GM19035 (cell line): ENCODE results near the gene GMDS.

Source experiments
- ATAC-seq: cut with Tn5 transposase; IDR thresholded peaks from one replicate; pipeline ENCODE4 v1.9.1; 2021; ENCODE audit not compliant: unreplicated experiment

The GMDS gene

GRCh38 chr6:1786455-1787453 lies 458.7 kb downstream of the GMDS start:
- no peak for ATAC-seq

- no peak for ATAC-seq
Measured at GRCh38 chr6:1784422-1784884, 461.0 kb downstream of the GMDS start.

GRCh38 chr6:1781817-1782184 lies 463.6 kb downstream of the GMDS start:
- ATAC-seq: no peak

- ATAC-seq: no peak
Measured at GRCh38 chr6:1781152-1781816, 464.1 kb downstream of the GMDS start.

GRCh38 chr6:1780251-1780867 lies 465.0 kb downstream of the GMDS start:
- no peak for ATAC-seq

GRCh38 chr6:1778686-1779235 lies 466.6 kb downstream of the GMDS start:
- no peak for ATAC-seq

GRCh38 chr6:1777921-1778685 lies 467.3 kb downstream of the GMDS start:
- ATAC-seq: no peak

GRCh38 chr6:1775441-1775840 lies 470.0 kb downstream of the GMDS start:
- no peak for ATAC-seq

GRCh38 chr6:1774226-1774915 lies 471.0 kb downstream of the GMDS start:
- no peak for ATAC-seq

GRCh38 chr6:1773700-1774099 lies 471.7 kb downstream of the GMDS start:
- no peak for ATAC-seq

- ATAC-seq: no peak
Measured at GRCh38 chr6:1770968-1771723, 474.3 kb downstream of the GMDS start.

GRCh38 chr6:1770435-1770843 lies 475.0 kb downstream of the GMDS start:
- ATAC-seq: no peak

GRCh38 chr6:1767481-1768246 lies 477.7 kb downstream of the GMDS start:
- no peak for ATAC-seq

GRCh38 chr6:1766654-1767053 lies 478.8 kb downstream of the GMDS start:
- no peak for ATAC-seq

GRCh38 chr6:1765160-1765903 lies 480.1 kb downstream of the GMDS start:
- no peak for ATAC-seq

- ATAC-seq: no peak
Measured at GRCh38 chr6:1764397-1764987, 480.9 kb downstream of the GMDS start.

GRCh38 chr6:1763404-1763803 lies 482.0 kb downstream of the GMDS start:
- ATAC-seq: no peak
